SK-N-SH (cell line): Measurements from ENCODE around the gene NLGN2. TPM values are rescaled to one million over a fixed set of nuclear protein-coding genes. Genes with fewer than 3 reads are reported as not detected.

Source experiments
- CTCF ChIA-PET: fragments of 300-600, 350-600 bp; formaldehyde crosslinking; extraction: SDS; loops from one replicate; lab custom pipeline; 2021; lab: Yijun Ruan, JAX
- POLR2A ChIA-PET: fragments of 350-600 bp; sonication (Branson Sonifier 250); formaldehyde crosslinking; extraction: SDS; loops from one replicate; lab custom pipeline; 2020; ENCODE audit warnings: antibody characterized with exemption, inconsistent platforms; lab: Yijun Ruan, JAX
- DNase-seq: peaks from one replicate; pipeline ENCODE4 v3.0.0; 2012
- H2AFZ ChIP-seq: fragments of 200-600 bp; sonication (generic); 2 replicates; pipeline ENCODE4 v1.8.1; 2016; ENCODE audit warnings: antibody characterized with exemption, mild to moderate bottlenecking, low read depth
- H3F3A ChIP-seq: fragments of 200-600 bp; sonication (generic); replicated peaks from 2 replicates; pipeline ENCODE3; 2016; ENCODE audit warnings: antibody characterized with exemption, mild to moderate bottlenecking; ENCODE audit not compliant: insufficient read depth
- H3K27ac ChIP-seq, 2 experiments: fragments of 200-500 bp in 1 of 2; fragments of 200-600 bp in 1 of 2; sonication (Bioruptor generic) in 1 of 2; sonication (generic), shearing (Covaris generic) in 1 of 2; 2 replicates each; pipeline versions ENCODE4 v1.5.1 to v1.6.1; 2014 to 2016; ENCODE audit warnings: low read depth in 2 of 2, inconsistent platforms in 1 of 2, low read length in 1 of 2, mild to moderate bottlenecking in 1 of 2, mixed read lengths in 1 of 2
- H3K27me3 ChIP-seq: fragments of 200-600 bp; sonication (generic), shearing (Covaris generic); 2 replicates; pipeline ENCODE4 v1.6.1; 2016; ENCODE audit warnings: mixed run types; ENCODE audit not compliant: insufficient read depth
- H3K36me3 ChIP-seq, 2 experiments: fragments of 200-500 bp in 1 of 2; fragments of 200-600 bp in 1 of 2; sonication (Bioruptor generic) in 1 of 2; sonication (generic) in 1 of 2; replicated peaks in 1 of 2; 2 replicates each; pipeline versions ENCODE3 to v1.5.1; 2014 to 2016; ENCODE audit warnings: low read length in 1 of 2, mild to moderate bottlenecking in 1 of 2; ENCODE audit not compliant: insufficient read depth in 2 of 2, control insufficient read depth in 1 of 2
- H3K4me1 ChIP-seq, 2 experiments: fragments of 200-500 bp in 1 of 2; fragments of 200-600 bp in 1 of 2; sonication (Bioruptor generic) in 1 of 2; sonication (generic), shearing (Covaris generic) in 1 of 2; 2 replicates each; pipeline versions ENCODE4 v1.5.1 to v1.6.1; 2014 to 2016; ENCODE audit warnings: low read depth in 1 of 2, low read length in 1 of 2, mixed run types in 1 of 2; ENCODE audit not compliant: insufficient read depth in 2 of 2, control insufficient read depth in 1 of 2
- H3K4me2 ChIP-seq: fragments of 200-600 bp; sonication (generic), shearing (Covaris generic); 2 replicates; pipeline ENCODE4 v1.6.1; 2017; ENCODE audit warnings: mixed run types
- H3K4me3 ChIP-seq, 2 experiments: fragments of 200-500 bp in 1 of 2; fragments of 200-600 bp in 1 of 2; sonication (Bioruptor generic) in 1 of 2; sonication (generic), shearing (Covaris generic) in 1 of 2; 2 replicates each; pipeline versions ENCODE4 v1.5.1 to v1.8.1; 2014 to 2016; ENCODE audit warnings: low read depth in 2 of 2, inconsistent platforms in 1 of 2, low read length in 1 of 2, mild to moderate bottlenecking in 1 of 2, mixed read lengths in 1 of 2, moderate library complexity in 1 of 2
- H3K79me2 ChIP-seq: fragments of 200-600 bp; sonication (generic); 2 replicates; pipeline ENCODE4 v1.8.1; 2017; ENCODE audit warnings: mild to moderate bottlenecking; ENCODE audit not compliant: insufficient read depth
- H3K9ac ChIP-seq: fragments of 200-600 bp; sonication (generic); 2 replicates; pipeline ENCODE4 v1.6.1; 2017; ENCODE audit warnings: mixed run types
- H3K9me2 ChIP-seq: fragments of 200-600 bp; sonication (generic); 2 replicates; pipeline ENCODE4 v1.6.1; 2017; ENCODE audit warnings: mixed run types
- H3K9me3 ChIP-seq: fragments of 200-600 bp; sonication (generic); 2 replicates; pipeline ENCODE4 v1.6.1; 2017; ENCODE audit warnings: mixed run types, mild to moderate bottlenecking, moderate library complexity
- H4K20me1 ChIP-seq: fragments of 200-600 bp; sonication (generic); 2 replicates; pipeline ENCODE4 v1.6.1; 2017; ENCODE audit warnings: mild to moderate bottlenecking, mixed run types; ENCODE audit not compliant: insufficient read depth
- ELF1 ChIP-seq: IDR thresholded peaks from 2 replicates; pipeline ENCODE4 v1.4.0; 2012
- EP300 ChIP-seq, 2 experiments: IDR thresholded peaks; 2 replicates each; pipeline versions ENCODE4 v1.4.0 to v1.6.1; 2012; ENCODE audit warnings: borderline replicate concordance in 1 of 2, low read depth in 1 of 2, low read length in 1 of 2
- EZH2phosphoT487 ChIP-seq: fragments of 200-600 bp; sonication (generic); IDR thresholded peaks from 2 replicates; pipeline ENCODE4 v1.6.1; 2017; ENCODE audit warnings: low read depth, mixed run types, mild to moderate bottlenecking, antibody characterized with exemption, moderate library complexity, borderline replicate concordance
- FOXJ3 ChIP-seq: sonication (generic); formaldehyde crosslinking; IDR thresholded peaks from 2 replicates; pipeline ENCODE4 v1.5.1; 2020; ENCODE audit warnings: mild to moderate bottlenecking, missing genetic modification reagents
- FOXM1 ChIP-seq: IDR thresholded peaks from 2 replicates; pipeline ENCODE4 v1.4.0; 2012; ENCODE audit warnings: low read depth, mild to moderate bottlenecking
- MEF2A ChIP-seq: IDR thresholded peaks from 2 replicates; pipeline ENCODE4 v1.4.0; 2012; ENCODE audit warnings: low read depth, borderline replicate concordance
- MXI1 ChIP-seq: IDR thresholded peaks from 2 replicates; pipeline ENCODE4 v1.6.1; 2012; ENCODE audit warnings: mild to moderate bottlenecking, low read depth, low read length, improper control_type of control experiment
- NRF1 ChIP-seq: IDR thresholded peaks from 2 replicates; pipeline ENCODE4 v1.6.1; 2012; ENCODE audit warnings: low read depth, mild to moderate bottlenecking, low read length
- RAD21 ChIP-seq: IDR thresholded peaks from 2 replicates; pipeline ENCODE4 v1.6.1; 2012; ENCODE audit warnings: mild to moderate bottlenecking, low read length
- RFX5 ChIP-seq: IDR thresholded peaks from 2 replicates; pipeline ENCODE4 v1.6.1; 2012; ENCODE audit warnings: mild to moderate bottlenecking, improper control_type of control experiment, low read length
- SIN3A ChIP-seq: IDR thresholded peaks from 2 replicates; pipeline ENCODE4 v1.6.1; 2012; ENCODE audit warnings: low read depth, mild to moderate bottlenecking, low read length, moderate library complexity, borderline replicate concordance
- TCF12 ChIP-seq: IDR thresholded peaks from 2 replicates; pipeline ENCODE4 v1.4.0; 2012
- TEAD4 ChIP-seq: IDR thresholded peaks from 2 replicates; pipeline ENCODE4 v1.4.0; 2012; ENCODE audit warnings: mild to moderate bottlenecking, borderline replicate concordance; ENCODE audit not compliant: insufficient read depth
- WGBS: methylation state at CpG from one replicate; pipeline ENCODE4 v1.1.6; 2017; ENCODE audit warnings: low lambda C conversion rate; 5-methylcytosine and 5-hydroxymethylcytosine counted together
- polyA plus RNA-seq, 3 experiments: library from polyadenylated mRNA; depleted of rRNA; stranded (reverse); fragments of >200 nt; gene quantifications; 2 replicates each; pipeline ENCODE4 v1.2.3, GENCODE V29; 2012
- TF ChIP-seq, protein P1 (sequence below): IDR thresholded peaks from 2 replicates; pipeline ENCODE4 v1.4.0; 2012; ENCODE audit warnings: low read depth, borderline replicate concordance
- TF ChIP-seq, protein P2 (sequence below): fragments of 150-350 bp; IDR thresholded peaks from 2 replicates; pipeline ENCODE4 v1.6.1; 2017; ENCODE audit warnings: antibody characterized with exemption, low read length, low read depth, borderline replicate concordance
- TF ChIP-seq, protein P3 (sequence below): fragments of 150-350 bp; IDR thresholded peaks from 2 replicates; pipeline ENCODE4 v1.6.1; 2016; ENCODE audit warnings: mild to moderate bottlenecking, low read depth, low read length
- TF ChIP-seq, protein P4 (sequence below): IDR thresholded peaks from 2 replicates; pipeline ENCODE4 v1.6.1; 2012; ENCODE audit warnings: mild to moderate bottlenecking, low read depth, low read length, moderate library complexity
- TF ChIP-seq, protein P5 (sequence below): IDR thresholded peaks from 2 replicates; pipeline ENCODE4 v1.4.0; 2012; ENCODE audit warnings: low read depth, borderline replicate concordance

The NLGN2 gene
- polyA plus RNA-seq, 1 of the 3 experiments (the other 2 are of a cell fraction): 29.9 TPM

DNA sequence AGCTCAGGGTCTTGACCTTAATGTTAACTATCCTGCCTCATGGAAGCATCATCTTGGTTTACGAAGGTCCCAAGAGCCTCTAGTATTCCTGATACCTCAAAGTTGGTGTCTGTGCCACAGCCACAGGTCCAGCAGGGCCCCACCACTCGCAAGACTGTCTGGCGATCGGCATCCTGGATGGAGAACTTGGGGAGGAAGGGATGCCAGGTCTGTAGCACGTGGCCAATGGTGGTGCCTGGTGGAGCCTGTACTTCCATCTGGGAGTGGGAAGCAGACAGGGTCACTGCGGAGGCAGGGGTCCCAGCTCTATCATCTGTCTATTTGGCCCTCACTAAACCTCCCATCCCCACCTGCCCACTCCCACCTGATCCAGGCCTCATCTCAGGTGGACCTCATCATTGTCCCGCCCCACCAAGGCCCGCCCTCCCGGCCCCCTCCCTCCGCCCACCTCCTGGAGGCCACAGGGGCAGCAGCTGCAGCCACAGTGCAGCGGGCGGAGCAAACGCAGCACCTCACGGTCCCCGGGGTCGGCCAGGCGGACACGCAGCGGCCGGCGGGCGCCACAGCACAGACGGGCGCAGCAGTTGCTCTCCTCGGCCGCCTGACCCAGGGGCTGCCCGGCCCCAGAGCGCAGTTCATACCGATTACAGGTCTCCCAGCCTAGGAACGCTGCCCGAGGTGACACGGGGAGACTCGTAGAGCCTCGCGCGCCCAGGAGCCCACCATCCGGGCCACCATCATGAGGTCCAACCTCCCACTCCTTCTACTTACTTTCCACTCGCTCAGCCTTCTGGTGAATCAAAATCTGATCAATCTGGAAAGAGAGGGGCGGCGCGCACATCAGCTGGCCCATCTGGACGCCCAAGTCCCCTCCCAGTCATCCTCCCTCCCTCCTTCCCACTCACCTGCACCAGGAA, 14.7 kb upstream of the NLGN2 start:
- ChIA-PET CTCF (interaction anchor here (0.7 to 2.5 kb wide), 6 partner anchors 8 to 167 kb away, joined by 3 to 13 read pairs (median 4); no protein-coding TSS in a partner anchor), POLR2A (no interaction called here)
- no peaks in the 10 kb centered on the region for H3K9me2 ChIP-seq
- H3K4me2 ChIP-seq: peak overlapping the region; percentile 99
- H3K4me3 ChIP-seq: peak overlapping the region; percentile 79 to 92
- H3K27ac ChIP-seq: no peak overlapping the region; a peak in 1 of 4 replicates
- H3F3A ChIP-seq: peaks cover 11% of the 10 kb centered on the region
- H3K9me3 ChIP-seq: no peaks in the 10 kb centered on the region
- peaks cover 18 to 34% of the 10 kb centered on the region in 2 experiments for H3K36me3 ChIP-seq
- peaks cover 0 to 9% of the 10 kb centered on the region in 2 experiments; a peak in 1 of 4 replicates for H3K4me1 ChIP-seq
- H3K79me2 ChIP-seq: peaks cover 22% of the 10 kb centered on the region; the same call in 1 of the 2 replicates
- H4K20me1 ChIP-seq: no peaks in the 10 kb centered on the region
- peak; percentile 17 for DNase-seq
- H3K9ac ChIP-seq: peak overlapping the region; percentile 89
- WGBS: 91% methylated on average over 22 of the region's 42 CpGs
- TF ChIP-seq, protein P1, sequence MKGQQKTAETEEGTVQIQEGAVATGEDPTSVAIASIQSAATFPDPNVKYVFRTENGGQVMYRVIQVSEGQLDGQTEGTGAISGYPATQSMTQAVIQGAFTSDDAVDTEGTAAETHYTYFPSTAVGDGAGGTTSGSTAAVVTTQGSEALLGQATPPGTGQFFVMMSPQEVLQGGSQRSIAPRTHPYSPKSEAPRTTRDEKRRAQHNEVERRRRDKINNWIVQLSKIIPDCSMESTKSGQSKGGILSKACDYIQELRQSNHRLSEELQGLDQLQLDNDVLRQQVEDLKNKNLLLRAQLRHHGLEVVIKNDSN: no peak
- TF ChIP-seq RFX5 (no peak), SIN3A (no peak), TCF12 (no peak), TEAD4 (no peak), MEF2A (no peak), EZH2phosphoT487 (no peak), FOXM1 (no peak), EP300 (IDR thresholded peaks at IDR 0.05; ENCODE audit: borderline replicate concordance in 1 of 2, low read depth in 1 of 2, low read length in 1 of 2) (no peak), MXI1 (no peak), FOXJ3 (no peak), RAD21 (no peak), NRF1 (no peak), ELF1 (no peak)
- TF ChIP-seq, protein P2, sequence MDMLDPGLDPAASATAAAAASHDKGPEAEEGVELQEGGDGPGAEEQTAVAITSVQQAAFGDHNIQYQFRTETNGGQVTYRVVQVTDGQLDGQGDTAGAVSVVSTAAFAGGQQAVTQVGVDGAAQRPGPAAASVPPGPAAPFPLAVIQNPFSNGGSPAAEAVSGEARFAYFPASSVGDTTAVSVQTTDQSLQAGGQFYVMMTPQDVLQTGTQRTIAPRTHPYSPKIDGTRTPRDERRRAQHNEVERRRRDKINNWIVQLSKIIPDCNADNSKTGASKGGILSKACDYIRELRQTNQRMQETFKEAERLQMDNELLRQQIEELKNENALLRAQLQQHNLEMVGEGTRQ: no peak
- TF ChIP-seq, protein P3, sequence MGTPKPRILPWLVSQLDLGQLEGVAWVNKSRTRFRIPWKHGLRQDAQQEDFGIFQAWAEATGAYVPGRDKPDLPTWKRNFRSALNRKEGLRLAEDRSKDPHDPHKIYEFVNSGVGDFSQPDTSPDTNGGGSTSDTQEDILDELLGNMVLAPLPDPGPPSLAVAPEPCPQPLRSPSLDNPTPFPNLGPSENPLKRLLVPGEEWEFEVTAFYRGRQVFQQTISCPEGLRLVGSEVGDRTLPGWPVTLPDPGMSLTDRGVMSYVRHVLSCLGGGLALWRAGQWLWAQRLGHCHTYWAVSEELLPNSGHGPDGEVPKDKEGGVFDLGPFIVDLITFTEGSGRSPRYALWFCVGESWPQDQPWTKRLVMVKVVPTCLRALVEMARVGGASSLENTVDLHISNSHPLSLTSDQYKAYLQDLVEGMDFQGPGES: no peak
- TF ChIP-seq, protein P4, sequence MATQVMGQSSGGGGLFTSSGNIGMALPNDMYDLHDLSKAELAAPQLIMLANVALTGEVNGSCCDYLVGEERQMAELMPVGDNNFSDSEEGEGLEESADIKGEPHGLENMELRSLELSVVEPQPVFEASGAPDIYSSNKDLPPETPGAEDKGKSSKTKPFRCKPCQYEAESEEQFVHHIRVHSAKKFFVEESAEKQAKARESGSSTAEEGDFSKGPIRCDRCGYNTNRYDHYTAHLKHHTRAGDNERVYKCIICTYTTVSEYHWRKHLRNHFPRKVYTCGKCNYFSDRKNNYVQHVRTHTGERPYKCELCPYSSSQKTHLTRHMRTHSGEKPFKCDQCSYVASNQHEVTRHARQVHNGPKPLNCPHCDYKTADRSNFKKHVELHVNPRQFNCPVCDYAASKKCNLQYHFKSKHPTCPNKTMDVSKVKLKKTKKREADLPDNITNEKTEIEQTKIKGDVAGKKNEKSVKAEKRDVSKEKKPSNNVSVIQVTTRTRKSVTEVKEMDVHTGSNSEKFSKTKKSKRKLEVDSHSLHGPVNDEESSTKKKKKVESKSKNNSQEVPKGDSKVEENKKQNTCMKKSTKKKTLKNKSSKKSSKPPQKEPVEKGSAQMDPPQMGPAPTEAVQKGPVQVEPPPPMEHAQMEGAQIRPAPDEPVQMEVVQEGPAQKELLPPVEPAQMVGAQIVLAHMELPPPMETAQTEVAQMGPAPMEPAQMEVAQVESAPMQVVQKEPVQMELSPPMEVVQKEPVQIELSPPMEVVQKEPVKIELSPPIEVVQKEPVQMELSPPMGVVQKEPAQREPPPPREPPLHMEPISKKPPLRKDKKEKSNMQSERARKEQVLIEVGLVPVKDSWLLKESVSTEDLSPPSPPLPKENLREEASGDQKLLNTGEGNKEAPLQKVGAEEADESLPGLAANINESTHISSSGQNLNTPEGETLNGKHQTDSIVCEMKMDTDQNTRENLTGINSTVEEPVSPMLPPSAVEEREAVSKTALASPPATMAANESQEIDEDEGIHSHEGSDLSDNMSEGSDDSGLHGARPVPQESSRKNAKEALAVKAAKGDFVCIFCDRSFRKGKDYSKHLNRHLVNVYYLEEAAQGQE: no peak
- TF ChIP-seq, protein P5, sequence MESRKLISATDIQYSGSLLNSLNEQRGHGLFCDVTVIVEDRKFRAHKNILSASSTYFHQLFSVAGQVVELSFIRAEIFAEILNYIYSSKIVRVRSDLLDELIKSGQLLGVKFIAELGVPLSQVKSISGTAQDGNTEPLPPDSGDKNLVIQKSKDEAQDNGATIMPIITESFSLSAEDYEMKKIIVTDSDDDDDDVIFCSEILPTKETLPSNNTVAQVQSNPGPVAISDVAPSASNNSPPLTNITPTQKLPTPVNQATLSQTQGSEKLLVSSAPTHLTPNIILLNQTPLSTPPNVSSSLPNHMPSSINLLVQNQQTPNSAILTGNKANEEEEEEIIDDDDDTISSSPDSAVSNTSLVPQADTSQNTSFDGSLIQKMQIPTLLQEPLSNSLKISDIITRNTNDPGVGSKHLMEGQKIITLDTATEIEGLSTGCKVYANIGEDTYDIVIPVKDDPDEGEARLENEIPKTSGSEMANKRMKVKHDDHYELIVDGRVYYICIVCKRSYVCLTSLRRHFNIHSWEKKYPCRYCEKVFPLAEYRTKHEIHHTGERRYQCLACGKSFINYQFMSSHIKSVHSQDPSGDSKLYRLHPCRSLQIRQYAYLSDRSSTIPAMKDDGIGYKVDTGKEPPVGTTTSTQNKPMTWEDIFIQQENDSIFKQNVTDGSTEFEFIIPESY: no peak
- H3K27me3 ChIP-seq: no peaks in the 10 kb centered on the region
- H2AFZ ChIP-seq: no peak overlapping the region
